ENCODE results near the gene CYTH4. TPM values are rescaled to one million over a fixed set of nuclear protein-coding genes. Genes with fewer than 3 reads are reported as not detected.

Gene CYTH4
- total RNA-seq, 2 donors from 2014 or later = not detected

DNA sequence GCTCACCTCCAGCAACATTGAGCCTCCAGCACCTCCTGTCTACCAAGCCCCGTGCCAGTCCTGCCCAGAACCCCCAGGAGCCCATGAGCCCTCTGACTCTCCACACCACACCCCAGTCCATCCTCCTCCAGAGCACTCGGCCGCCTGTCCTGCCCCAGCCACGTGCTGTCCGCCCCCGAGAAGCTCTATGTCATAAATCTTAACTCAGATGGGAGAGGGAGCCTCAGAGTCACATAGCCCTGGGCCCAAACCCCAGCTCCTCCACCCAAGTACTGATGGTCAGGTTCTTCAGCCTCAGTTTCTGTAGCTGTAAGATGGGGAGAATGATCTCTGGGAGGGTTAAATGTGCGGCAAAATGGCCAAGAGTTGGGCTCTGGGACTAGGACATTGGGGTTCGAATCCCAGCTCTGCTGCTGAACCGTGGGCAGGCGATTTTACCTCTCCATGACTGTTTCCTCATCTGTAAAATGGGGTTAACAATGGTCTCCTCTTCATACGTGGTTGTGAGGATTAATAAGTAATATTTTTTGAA, 27.8 kb downstream of the CYTH4 start:
- no peak for DNase-seq
- no peaks in the 10 kb centered on the region for H3K9me3 Mint-ChIP-seq
- Histone ChIP-seq H3K36me3 (ENCODE audit: control insufficient read depth, insufficient read depth, low read length) (no peaks in the 10 kb centered on the region), H3K27me3 (ENCODE audit: control insufficient read depth, insufficient read depth, low read length, poor library complexity, severe bottlenecking) (no peaks in the 10 kb centered on the region), H3K4me1 (ENCODE audit: control insufficient read depth, insufficient read depth, low read length) (no peaks in the 10 kb centered on the region), H3K9ac (ENCODE audit: extremely low read depth, low read length, poor library complexity, severe bottlenecking) (no peak overlapping the region), H3K27ac (ENCODE audit: low read depth, low read length) (no peak overlapping the region), H3K9me3 (ENCODE audit: control insufficient read depth, low read length) (no peaks in the 10 kb centered on the region), H3K4me3 (ENCODE audit: low read length) (no peak overlapping the region)
- H3K4me3 Mint-ChIP-seq = no peak overlapping the region
- no peak overlapping the region for H3K27ac Mint-ChIP-seq
- no peaks in the 10 kb centered on the region for H3K36me3 Mint-ChIP-seq (ENCODE audit: low read depth)
- no peaks in the 10 kb centered on the region for H3K27me3 Mint-ChIP-seq (ENCODE audit: insufficient read depth)
- TF ChIP-seq, protein P1, sequence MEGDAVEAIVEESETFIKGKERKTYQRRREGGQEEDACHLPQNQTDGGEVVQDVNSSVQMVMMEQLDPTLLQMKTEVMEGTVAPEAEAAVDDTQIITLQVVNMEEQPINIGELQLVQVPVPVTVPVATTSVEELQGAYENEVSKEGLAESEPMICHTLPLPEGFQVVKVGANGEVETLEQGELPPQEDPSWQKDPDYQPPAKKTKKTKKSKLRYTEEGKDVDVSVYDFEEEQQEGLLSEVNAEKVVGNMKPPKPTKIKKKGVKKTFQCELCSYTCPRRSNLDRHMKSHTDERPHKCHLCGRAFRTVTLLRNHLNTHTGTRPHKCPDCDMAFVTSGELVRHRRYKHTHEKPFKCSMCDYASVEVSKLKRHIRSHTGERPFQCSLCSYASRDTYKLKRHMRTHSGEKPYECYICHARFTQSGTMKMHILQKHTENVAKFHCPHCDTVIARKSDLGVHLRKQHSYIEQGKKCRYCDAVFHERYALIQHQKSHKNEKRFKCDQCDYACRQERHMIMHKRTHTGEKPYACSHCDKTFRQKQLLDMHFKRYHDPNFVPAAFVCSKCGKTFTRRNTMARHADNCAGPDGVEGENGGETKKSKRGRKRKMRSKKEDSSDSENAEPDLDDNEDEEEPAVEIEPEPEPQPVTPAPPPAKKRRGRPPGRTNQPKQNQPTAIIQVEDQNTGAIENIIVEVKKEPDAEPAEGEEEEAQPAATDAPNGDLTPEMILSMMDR (conservative IDR thresholded peaks at IDR 0.05) = no peak
- 84 to 91% methylated on average over 10 to 11 of the region's 11 CpGs for WGBS, 2 experiments (ENCODE audit: insufficient coverage in 1 of 2, insufficient read length in 1 of 2)
- peaks cover 10% of the 10 kb centered on the region for H3K4me1 Mint-ChIP-seq

- TF ChIP-seq, protein P1 (conservative IDR thresholded peaks at IDR 0.05) = no peak
- Histone ChIP-seq H3K27ac (ENCODE audit: low read depth, low read length) (no peak overlapping the region), H3K4me1 (ENCODE audit: control insufficient read depth, insufficient read depth, low read length) (no peaks in the 10 kb centered on the region), H3K27me3 (ENCODE audit: control insufficient read depth, insufficient read depth, low read length, poor library complexity, severe bottlenecking) (no peaks in the 10 kb centered on the region), H3K36me3 (ENCODE audit: control insufficient read depth, insufficient read depth, low read length) (no peaks in the 10 kb centered on the region), H3K4me3 (ENCODE audit: low read length) (no peak overlapping the region), H3K9me3 (ENCODE audit: control insufficient read depth, low read length) (no peaks in the 10 kb centered on the region), H3K9ac (ENCODE audit: extremely low read depth, low read length, poor library complexity, severe bottlenecking) (no peak overlapping the region)
- Mint-ChIP-seq H3K27ac (peak overlapping the region; percentile 26), H3K4me1 (peaks cover 10% of the 10 kb centered on the region), H3K36me3 (ENCODE audit: low read depth) (no peaks in the 10 kb centered on the region), H3K9me3 (no peaks in the 10 kb centered on the region), H3K27me3 (ENCODE audit: insufficient read depth) (no peaks in the 10 kb centered on the region), H3K4me3 (no peak overlapping the region)
- no peak for DNase-seq
- WGBS, 2 experiments (ENCODE audit: insufficient coverage in 1 of 2, insufficient read length in 1 of 2) = 87 to 91% methylated on average over 18 to 25 of the region's 25 CpGs
These were observed 28.7 kb downstream of the CYTH4 start for GRCh38 chr22:37310815-37311595.

GRCh38 chr22:37311761-37312312, 29.5 kb downstream of the CYTH4 start:
- H3K36me3 Mint-ChIP-seq (ENCODE audit: low read depth) = no peaks in the 10 kb centered on the region
- no peak overlapping the region for H3K9ac ChIP-seq (ENCODE audit: extremely low read depth, low read length, poor library complexity, severe bottlenecking)
- H3K27ac Mint-ChIP-seq = no peak overlapping the region
- TF ChIP-seq, protein P1 (conservative IDR thresholded peaks at IDR 0.05) = no peak
- H3K4me3 Mint-ChIP-seq = no peak overlapping the region
- no peak overlapping the region for H3K27ac ChIP-seq (ENCODE audit: low read depth, low read length)
- no peaks in the 10 kb centered on the region for H3K9me3 Mint-ChIP-seq
- DNase-seq = no peak
- H3K27me3 ChIP-seq (ENCODE audit: control insufficient read depth, insufficient read depth, low read length, poor library complexity, severe bottlenecking) = no peaks in the 10 kb centered on the region
- H3K36me3 ChIP-seq (ENCODE audit: control insufficient read depth, insufficient read depth, low read length) = no peaks in the 10 kb centered on the region
- no peaks in the 10 kb centered on the region for H3K4me1 ChIP-seq (ENCODE audit: control insufficient read depth, insufficient read depth, low read length)
- H3K9me3 ChIP-seq (ENCODE audit: control insufficient read depth, low read length) = no peaks in the 10 kb centered on the region
- H3K4me3 ChIP-seq (ENCODE audit: low read length) = no peak overlapping the region
- H3K27me3 Mint-ChIP-seq (ENCODE audit: insufficient read depth) = no peaks in the 10 kb centered on the region
- H3K4me1 Mint-ChIP-seq = peaks cover 10% of the 10 kb centered on the region
- WGBS, 2 experiments (ENCODE audit: insufficient coverage in 1 of 2, insufficient read length in 1 of 2) = 87 to 88% methylated on average over 19 of the region's 19 CpGs
